GM19043 (cell line): ENCODE results near the gene KCTD21.
"Not testable (repeated sequence)": the region's sequence is repeated elsewhere in the genome, so short reads cannot be mapped to it uniquely, and the experiment has no call there.

ENCODE experiments used
- ATAC-seq: cut with Tn5 transposase; IDR thresholded peaks from one replicate; pipeline ENCODE4 v1.9.1; 2021; ENCODE audit warnings: low read depth; ENCODE audit not compliant: unreplicated experiment

The KCTD21 gene

DNA sequence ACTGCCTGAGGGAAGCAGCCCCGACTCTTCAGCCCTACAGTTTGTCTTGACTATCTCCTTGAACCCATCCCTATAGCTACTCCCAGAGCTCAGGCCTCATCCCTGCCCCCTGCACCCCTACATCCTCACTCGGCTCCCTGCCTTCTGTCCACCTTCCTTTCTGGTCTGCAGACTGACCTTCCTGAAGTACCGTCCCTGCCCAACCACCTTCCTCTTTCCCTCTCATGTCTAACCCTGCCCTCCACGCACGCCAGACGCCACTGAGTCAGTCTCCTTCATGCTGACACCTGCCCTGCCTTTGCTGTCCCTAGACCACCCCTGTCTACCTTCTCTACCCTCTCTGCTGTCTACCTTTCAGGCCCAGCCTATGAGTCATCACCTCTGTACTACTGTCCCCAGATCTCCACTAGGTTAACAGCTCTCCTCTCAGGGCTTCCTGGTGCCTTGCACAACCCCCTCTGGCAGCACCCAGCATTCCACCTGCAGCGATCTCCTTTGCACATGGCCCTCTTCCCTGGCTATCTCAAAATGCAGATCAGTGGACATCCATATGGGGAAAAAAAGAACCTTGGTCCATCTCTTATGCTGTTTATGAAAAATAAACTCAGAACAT is 8.9 kb downstream of the KCTD21 start:
- ATAC-seq: no peak

DNA sequence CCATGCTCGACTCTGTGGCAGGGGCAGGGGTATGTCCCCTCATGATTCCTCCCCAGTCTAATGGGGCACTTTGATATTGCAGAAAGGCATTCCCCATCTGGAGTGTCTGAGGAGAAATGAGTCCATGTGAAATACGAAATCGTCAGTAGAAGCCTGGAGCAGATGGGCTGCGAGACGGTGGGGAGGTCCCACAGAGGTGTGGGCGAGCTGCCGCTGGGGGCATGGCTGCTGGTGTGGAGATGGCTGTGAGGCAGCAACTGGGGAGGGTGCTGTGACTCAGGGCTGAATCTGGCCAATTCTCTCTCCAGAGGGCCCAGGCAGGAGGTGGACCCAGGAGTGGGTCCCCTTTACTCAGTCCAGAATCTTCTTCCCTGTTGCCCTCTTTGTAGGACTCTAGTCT is 11.2 kb downstream of the KCTD21 start:
- no peak for ATAC-seq

DNA sequence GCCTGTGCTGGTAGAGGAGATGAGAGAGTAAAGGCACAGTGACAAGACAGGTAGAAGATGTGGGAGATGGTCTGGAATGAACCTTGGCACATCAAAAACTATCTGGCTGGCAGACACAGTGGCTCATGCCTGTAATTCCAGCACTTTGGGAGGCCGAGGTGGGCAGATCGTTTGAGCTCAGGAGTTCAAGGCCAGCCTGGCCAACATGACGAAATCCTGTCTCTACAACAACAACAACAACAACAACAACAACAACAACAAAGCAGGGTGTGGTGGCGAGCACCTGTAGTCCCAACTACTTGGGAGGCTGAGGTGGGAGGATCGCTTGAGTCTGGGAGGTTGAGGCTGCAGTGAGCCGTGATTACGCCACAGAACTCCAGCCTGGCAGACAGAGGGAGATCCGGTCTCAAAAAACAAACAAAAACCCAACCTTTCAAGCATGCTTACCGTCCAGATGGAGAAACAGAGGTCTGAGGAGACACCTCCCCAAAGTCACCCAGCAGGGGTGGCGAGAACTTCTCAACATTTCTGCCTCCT is 11.8 kb downstream of the KCTD21 start:
- no peak for ATAC-seq

DNA sequence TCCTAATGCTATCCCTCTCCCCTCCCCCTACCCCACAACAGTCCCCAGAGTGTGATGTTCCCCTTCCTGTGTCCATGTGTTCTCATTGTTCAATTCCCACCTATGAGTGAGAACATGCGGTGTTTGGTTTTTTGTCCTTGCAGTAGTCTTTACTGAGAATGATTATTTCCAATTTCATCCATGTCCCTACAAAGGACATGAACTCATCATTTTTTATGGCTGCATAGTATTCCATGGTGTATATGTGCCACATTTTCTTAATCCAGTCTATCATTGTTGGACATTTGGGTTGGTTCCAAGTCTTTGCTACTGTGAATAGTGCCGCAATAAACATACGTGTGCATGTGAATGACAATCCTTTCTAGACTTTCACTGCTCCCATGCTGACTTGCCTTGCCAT is 12.6 kb downstream of the KCTD21 start:
- not testable (repeated sequence) for ATAC-seq

DNA sequence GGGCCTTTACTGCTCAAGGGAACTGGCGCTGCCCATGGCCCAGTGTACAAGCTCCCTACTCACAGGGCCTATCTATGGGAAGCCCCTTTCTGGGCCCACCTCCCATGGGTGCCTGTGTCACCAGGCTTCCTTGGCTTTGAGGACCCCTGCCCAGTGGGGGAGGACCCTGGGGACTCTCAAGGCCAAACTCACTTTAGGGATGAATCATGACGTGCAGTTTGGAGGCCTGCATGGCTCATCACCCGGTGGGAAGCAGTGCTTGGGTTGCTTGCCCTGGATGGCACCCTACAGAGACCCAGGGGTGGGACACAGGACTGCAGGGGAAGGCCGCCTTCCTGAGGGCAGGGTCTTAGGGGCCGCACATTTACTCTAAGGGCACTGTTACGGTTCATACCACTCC is 16.5 kb downstream of the KCTD21 start:
- no peak for ATAC-seq

DNA sequence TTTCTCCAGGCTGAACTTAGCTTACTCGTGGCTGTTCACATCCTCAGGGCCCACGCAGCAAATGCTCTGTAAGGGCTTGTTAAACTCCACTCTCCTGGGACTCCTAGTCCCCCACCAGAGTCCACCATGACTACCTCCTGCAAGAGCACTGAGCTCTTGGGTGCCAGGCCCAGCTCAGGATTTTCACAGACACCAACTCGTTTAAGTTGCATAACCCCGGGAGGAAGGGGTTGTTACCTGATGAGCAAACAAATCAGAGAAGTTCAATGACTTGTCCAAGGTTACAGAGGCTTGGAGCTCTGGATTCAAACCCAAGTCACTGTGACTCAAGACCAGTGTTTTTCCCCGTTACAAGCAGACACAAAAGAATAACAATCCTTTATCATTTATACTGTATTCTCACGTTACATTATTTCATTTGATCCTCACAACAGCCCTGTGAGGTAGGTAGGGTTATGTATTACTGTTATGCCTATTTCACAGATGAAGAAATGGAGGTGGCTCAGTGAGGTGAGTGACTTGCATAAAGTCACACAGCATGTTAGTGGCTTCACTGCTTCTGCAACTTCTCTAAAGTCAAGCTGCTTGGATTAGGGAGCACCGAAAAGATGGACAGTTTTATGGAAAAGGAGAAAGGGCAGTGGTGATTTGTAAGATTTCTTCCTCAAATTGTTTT is 17.4 kb downstream of the KCTD21 start:
- no peak for ATAC-seq

DNA sequence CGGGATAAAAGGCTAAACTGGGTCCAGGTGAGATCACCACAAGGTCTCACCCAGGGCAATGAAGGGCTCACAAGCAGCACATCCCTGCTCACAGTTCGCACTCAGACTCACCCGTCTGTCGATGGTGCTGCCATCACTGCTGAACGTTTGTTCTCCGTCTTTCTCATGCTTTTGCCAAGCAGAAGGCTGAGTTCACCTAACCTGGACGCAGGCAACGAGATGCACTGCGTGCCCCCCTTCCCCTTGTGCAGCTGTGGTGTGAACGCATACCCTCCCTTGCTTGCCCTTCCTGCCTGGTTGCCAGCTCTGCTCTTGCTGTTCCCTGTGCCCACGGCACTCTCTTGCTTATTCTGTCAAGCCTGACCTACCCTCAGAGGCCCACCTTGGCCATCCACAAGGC is 18.0 kb downstream of the KCTD21 start:
- ATAC-seq: no peak

DNA sequence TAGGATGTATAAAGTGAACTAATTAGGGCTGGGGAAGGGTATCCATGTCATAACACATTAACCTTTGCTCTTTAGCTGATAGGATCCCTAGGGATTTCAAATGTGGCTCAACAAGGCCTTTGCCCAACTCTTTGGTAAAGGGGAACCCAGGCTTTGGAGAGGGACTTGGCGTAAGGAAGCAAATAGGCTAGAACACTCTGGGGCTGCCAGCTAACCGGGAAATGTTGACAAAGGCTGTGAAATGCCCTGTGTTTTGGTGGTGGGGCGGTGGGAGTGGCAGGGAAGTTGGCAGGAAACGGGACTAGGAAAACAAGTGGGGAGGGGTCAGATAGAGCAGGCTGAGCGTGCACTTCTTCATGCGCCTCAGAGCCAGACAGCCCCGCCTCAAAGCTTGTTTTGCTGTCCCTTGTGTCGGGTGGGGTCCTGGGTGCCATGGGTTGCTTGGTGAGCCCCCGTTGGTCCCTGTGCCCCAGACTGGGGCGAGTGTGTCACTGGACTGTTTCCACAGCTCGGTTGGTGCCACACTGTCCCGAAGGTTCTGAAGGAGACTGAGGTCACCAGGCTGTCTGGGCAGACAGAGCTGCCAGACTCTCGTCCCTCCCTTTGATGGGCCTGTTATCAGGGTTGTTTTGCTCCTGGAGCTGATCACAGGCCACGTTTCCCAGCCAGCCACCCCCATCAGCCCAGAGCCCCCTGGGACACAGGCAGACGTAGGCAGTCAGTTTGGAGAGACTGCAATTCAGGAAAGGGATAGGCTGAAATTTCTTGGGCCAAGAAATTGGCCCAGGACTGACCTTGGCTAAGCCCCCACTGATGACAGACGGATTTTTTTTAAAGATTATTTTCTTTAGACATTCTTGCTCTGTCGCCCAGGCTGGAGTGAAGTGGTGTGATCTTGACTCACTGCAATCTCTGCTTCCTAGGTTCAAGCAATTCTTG is 19.6 kb downstream of the KCTD21 start:
- ATAC-seq: no peak

DNA sequence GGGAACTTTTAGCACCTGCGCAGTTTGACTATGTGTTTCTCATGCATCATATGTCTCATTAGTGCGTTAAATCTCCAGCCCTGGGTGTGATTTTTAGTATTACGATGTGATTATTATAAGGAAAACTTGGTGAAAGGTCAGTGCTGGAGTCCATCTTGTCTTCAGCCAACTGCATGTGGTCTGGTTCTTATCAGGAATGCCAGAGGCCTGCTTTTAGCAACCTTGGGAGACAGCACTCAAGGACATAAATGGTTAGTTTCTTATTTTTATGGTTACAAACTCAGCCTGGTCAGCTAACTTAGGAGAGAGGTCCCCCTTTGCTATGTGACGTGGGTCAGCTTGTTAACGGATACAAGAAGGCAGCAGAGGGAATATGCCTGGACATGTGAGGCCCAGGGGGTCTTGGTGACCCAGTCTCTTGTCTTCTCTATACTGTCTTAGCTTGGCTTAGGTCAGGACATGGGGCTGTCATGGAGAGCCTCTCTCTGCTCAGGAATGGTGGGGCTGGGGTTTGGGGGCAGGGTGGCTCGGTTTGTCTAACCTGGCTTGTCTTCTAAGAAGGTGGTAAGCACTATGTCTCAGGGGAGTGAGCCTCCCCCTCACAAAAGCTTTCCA is 21.5 kb downstream of the KCTD21 start:
- no peak for ATAC-seq

DNA sequence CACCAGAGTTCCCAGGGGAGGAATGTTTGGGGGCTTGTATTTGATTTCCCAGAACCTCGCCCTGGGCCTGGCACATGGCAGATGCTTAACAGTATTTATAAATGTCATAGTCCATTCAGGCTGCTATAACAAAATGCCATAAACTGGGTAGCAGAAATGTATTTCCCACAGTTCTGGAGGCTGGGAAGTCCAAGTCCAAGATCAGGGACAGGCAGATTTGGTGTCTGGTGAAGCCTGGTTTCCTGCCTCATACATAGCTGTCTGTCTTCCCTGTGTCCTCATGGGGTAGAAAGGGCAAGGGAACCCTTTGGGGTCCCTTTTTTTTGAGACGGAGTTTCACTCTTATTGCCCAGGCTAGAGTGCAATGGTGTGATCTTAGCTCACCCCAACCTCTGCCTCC is 24.0 kb downstream of the KCTD21 start:
- ATAC-seq: no peak

DNA sequence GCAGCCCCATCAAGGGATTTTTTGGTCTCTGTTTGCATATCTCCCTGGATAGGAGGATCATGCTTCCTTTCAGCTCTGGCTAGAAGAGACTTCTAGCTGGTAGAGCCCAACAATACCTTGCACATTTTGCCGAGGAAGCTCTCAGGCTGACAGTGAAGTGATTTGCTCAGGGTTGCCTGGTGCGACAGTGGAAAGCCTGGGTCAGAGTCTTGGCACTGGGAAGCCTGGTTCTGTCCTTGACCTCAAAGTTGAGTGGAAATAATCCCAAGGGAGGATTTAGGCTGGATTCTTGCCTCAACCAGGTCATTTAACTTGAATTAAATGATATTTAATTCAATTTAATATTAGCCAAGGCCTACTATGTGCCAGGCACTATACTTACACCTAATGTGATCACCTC is 24.6 kb downstream of the KCTD21 start:
- ATAC-seq: no peak

DNA sequence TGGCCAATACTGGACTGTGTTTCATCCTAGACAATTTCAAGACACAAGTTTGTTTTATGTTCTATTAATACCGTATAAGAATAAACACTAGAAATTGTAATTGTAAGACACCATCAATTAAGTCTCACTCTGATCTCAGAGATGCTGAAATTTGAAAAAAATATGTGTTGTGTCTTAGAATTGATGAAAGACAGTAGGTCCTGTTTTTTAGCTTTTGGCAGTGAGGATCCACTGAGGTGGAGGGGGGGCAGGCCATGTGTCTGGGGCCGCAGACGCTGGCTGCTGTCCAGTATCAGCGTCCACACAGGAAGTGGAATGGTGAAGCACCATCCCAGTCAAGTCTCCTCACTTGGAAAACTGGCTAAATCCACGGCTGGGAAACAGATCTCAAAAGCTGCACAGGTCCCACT is 26.5 kb downstream of the KCTD21 start:
- no peak for ATAC-seq

DNA sequence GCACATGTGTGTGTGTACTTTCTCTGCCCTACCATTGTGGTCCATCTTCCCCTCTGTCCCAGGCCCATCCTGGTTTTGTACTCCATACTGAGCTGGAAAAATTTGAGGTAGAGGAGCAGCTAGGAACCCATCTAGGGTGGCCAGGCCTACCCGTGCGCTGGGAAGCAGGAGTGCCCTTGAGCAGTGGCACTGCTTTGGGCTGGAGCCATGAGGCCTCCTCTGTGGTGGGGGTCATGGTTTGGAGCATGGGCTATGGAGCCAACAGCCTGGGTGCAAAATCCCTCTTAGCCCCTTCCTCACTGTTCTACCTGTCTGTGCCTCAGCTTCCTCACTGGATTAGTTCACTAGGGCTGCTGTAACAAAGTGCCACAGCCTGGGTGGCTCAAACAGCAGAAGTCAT is 27.1 kb downstream of the KCTD21 start:
- ATAC-seq: no peak

DNA sequence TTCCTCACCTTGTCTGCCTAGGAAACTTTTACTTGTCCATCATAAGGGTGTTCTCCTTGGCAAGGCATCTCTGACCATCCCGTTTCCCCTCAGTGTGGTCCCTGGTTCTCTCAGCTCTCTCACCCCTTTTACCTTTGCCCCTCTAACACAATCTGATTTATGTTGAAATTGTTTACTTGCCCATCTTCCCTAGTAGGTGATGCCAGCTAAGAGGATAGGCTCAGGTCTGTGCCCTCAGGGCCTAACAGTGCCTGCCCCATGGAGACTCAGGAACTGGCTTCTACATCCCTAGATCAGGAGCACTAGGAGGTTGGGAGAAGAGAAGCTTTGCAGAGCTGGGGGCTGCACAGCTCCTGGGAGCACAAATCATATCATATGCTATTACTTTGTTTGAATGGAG is 27.9 kb downstream of the KCTD21 start:
- no peak for ATAC-seq

DNA sequence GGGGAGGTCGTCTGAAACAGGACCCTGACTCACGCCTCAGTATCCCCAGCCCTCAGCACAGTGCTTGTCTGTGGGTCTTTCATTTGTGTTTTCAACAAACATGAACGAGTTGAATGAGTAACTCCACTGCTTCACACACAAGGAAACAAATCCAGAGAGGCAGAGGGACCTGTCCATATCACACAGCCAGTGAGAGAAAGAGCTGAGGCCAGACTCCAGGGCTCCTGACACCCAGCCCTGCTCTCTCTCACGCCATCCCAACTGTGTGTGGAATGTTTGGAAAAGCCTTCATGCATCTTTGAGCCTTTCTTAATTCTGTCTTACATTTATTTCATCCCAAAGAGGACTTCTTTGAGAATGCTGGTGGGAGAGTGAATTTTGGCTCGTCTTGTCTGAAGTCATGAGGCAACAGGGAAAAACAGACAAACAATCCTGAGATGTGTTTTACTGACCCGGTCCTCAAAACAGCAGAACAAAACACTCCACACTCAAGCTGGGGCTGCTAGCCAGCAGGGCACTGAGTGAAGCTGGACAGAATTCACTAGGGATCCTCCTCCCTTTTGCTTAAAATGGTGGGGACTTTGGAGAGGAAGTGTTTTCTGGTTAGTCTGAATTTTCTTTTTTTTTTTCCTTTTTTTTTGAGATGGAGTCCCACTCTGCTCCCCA is 29.3 kb downstream of the KCTD21 start:
- no peak for ATAC-seq

DNA sequence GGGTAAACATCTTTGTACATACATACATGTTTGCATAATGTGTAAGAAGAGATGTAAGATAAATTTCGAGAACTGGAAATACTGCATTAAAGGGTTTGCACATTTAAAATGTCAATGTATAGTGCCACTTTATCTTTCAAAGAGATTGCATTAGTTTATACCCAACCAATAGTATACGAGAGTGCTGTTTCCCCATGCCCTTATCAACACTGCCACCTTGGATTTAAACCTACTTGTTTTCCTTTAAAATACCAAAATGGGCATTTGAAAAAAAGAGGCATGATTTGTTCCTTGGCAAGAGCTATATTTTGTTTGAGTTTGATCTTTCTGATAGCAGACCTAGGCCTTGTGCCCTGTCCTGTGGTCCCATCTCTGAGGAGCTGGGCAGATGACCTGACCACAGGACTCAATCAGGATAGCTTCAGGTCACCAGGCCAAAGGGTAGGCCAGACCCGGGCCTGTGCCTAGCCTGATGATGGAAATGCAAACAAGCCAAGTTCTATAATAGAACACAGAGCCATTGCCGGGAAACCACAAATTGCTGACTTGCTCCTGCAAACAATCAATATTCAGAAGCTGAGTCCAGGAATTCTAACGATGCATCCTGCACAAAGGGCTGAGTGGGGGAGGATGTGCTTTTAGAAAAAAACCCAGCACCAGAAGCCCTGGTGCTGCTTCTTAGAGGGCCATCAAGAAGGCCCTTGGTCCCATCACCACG is 32.1 kb downstream of the KCTD21 start:
- ATAC-seq: no peak

DNA sequence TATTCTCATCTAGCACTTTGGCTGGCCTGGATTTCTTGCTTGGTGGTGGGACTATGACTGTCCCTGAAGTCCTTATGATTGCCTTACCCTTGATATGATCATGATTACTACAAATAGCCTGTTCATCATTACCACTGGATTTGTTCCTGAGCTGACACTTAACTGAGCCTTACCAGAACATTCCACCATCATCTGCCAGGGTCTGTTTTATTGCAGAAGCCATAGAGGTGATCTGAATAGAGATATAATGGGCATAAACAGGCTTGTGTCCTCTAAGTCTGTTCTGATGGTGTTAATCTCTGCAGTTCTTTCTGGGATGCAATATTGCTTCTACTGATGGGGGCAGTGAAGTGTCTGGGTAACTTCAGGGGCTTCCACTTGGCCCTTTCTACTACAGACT is 36.6 kb downstream of the KCTD21 start:
- ATAC-seq: no peak

DNA sequence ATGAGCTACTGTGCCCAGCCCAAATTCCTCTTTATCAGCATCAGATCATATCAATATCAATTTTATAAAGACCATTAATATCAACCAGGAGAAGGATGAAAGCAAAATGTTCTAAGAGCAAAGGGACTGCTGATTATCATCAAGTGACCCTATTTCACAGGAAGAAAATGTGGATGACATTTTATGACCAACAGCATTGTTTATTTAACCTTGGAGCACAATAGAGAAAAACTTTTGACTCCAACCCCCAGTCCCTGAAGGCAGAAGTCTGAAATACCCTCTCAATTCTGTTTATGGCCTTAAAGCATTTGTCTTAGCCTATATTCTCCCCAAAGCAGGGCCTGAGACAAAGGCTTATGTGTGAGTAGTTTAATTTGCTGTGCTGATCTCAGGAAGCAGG is 37.7 kb downstream of the KCTD21 start:
- ATAC-seq: no peak

DNA sequence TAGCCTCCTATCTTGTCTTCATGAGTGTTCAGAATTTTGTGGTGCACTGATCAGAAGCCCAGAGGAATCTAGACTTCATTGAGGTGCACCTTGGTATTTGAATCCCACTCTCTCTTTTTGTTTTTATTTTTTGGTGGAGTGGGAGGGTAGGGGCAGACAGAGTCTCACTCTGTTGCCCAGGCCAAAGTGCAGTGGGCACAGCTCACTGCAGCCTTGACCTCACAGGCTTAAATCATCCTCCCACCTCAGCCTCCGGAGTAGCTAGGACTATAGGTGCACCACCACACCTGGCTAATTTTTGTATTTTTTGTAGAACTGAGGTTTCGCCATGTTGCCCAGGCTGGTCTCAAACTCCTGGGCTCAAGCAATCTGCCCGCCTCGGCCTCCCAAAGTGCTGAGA is 38.1 kb downstream of the KCTD21 start:
- no peak for ATAC-seq

DNA sequence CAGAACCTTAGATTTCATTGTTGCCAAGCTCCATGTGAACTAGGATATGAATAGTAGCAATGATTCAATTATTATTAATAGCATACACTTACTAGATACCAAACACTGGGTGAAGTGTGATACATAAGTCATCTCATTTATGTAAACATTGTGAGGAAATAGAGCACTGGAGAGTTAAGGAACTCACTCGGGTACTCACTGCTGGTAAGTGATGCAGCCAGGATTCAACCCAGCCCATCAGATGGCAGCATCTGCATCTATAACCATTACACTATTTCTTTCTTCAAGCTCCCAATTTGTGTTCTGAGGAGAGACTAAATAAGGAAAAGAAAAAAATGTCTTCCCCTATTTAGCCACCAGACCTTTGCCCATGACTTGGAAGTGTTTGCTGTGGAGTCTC is 38.8 kb downstream of the KCTD21 start:
- ATAC-seq: no peak
